Stimulated activated CD4-positive, alpha-beta T cell treated with anti-CD3 and anti-CD28 coated beads, Interleukin-1b, Interleukin-23, amount 100 ng/mL, for 1 hour (primary cell): ENCODE results near the gene PGAM2.
"Not testable (repeated sequence)": the region's sequence is repeated elsewhere in the genome, so short reads cannot be mapped to it uniquely, and the experiment has no call there.

Source experiments
- DNase-seq, 2 donors: peaks; one replicate each; pipeline ENCODE4 v3.0.0-alpha.2; 2020; ENCODE audit warnings: low read depth in 2 of 2

The PGAM2 gene

DNA sequence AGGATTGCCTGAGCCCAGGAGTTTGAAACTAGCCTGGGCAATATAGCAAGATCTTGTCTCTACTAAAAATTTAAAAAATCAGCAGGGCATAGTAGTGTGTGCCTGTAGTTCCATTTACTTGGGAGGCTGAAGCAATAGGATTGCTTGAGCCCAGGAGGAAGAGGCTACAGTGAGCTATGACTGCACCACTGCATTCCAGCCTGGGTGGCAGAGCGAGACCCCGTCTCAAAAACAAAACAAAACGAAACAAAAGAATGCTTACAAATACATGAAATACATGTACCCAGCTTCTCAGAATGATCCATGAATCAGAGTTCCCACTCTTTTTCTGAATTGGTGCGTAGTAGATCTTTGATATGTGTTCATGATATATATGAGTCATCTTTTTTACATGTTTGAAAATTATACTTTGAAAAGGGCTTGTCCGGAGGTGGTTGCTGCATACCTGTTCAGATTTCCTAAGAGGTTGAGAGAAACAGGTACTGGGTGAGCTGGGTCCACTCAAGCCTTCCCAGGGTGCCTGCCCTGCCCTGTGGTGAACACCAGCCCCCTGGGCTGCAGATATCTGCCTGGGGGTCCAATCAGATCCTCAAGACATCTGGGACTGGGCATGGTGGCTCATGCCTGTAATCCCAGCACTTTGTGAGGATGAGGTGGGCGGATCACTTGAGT is 42.4 kb downstream of the PGAM2 start:
- not testable (repeated sequence) for DNase-seq

- not testable (repeated sequence) for DNase-seq
These were observed 43.3 kb downstream of the PGAM2 start for GRCh38 chr7:44022069-44022468.

- DNase-seq, result not testable (repeated sequence)
These were observed 45.5 kb downstream of the PGAM2 start for GRCh38 chr7:44019825-44020224.

GRCh38 chr7:44018857-44019807 is 46.2 kb downstream of the PGAM2 start:
- DNase-seq, result peak; percentile 98

GRCh38 chr7:44015090-44015489 is 50.3 kb downstream of the PGAM2 start:
- DNase-seq, result not testable (repeated sequence)
